CD4-positive, alpha-beta T cell (primary cell): Measurements from ENCODE around the gene KNOP1. TPM values are rescaled to one million over a fixed set of nuclear protein-coding genes. Genes with fewer than 3 reads are reported as not detected.

ENCODE experiments used
- ATAC-seq: fragments of 200-7000 bp; cut with Tn5 transposase; one replicate; pipeline ENCODE4 v1.10.0; 2022; ENCODE audit warnings: mild to moderate bottlenecking; ENCODE audit not compliant: poor library complexity
- CTCF ChIA-PET: fragments of 350-600 bp; sonication (Branson Sonifier 250); formaldehyde crosslinking; loops from one replicate; lab custom pipeline; 2021; ENCODE audit warnings: antibody characterized with exemption, inconsistent platforms; lab: Charles Lee
- POLR2A ChIA-PET: fragments of 350-600 bp; sonication (Branson Sonifier 250); formaldehyde crosslinking; loops from one replicate; lab custom pipeline; 2021; ENCODE audit warnings: antibody characterized with exemption, inconsistent platforms; lab: Charles Lee
- DNase-seq, 14 experiments: peaks; one replicate each; pipeline ENCODE4 v3.0.0-alpha.2; 2013 to 2020; ENCODE audit warnings: mixed read lengths in 2 of 14
- H3K27ac ChIP-seq, 2 donors: one replicate each; pipeline versions ENCODE4 v1.5.1 to v1.7.0; 2013; ENCODE audit warnings: low read length in 2 of 2, low read depth in 1 of 2, mild to moderate bottlenecking in 1 of 2
- H3K27me3 ChIP-seq, 2 experiments: 1 replicate in 1 of 2; 2 replicates in 1 of 2; pipeline versions ENCODE4 v1.6.1 to v1.7.0; 2013; ENCODE audit warnings: low read length in 2 of 2, control low read depth in 1 of 2, mild to moderate bottlenecking in 1 of 2, moderate library complexity in 1 of 2; ENCODE audit not compliant: insufficient read depth in 2 of 2, control insufficient read depth in 1 of 2
- H3K36me3 ChIP-seq: one replicate; pipeline ENCODE4 v1.6.1; 2013; ENCODE audit warnings: low read length, control low read depth; ENCODE audit not compliant: insufficient read depth
- H3K4me1 ChIP-seq: one replicate; pipeline ENCODE4 v1.6.1; 2013; ENCODE audit warnings: low read length, control low read depth; ENCODE audit not compliant: insufficient read depth
- H3K4me3 ChIP-seq: one replicate; pipeline ENCODE4 v1.5.1; 2013; ENCODE audit warnings: mild to moderate bottlenecking, low read length, moderate library complexity
- H3K9me3 ChIP-seq, 2 experiments: 1 replicate in 1 of 2; 2 replicates in 1 of 2; pipeline versions ENCODE4 v1.6.1 to v1.7.0; 2013; ENCODE audit warnings: low read length in 2 of 2, mild to moderate bottlenecking in 2 of 2, control low read depth in 1 of 2, moderate library complexity in 1 of 2; ENCODE audit not compliant: control insufficient read depth in 1 of 2, insufficient read depth in 1 of 2
- H3K27ac Mint-ChIP-seq: one replicate; pipeline ENCODE4 v1.8.0; 2020; ENCODE audit warnings: mixed read lengths
- H3K27me3 Mint-ChIP-seq: one replicate; pipeline ENCODE4 v1.8.0; 2021; ENCODE audit warnings: mixed read lengths
- H3K36me3 Mint-ChIP-seq: one replicate; pipeline ENCODE4 v1.8.0; 2021; ENCODE audit warnings: low read depth, mixed read lengths
- H3K4me1 Mint-ChIP-seq: one replicate; pipeline ENCODE4 v1.8.0; 2021; ENCODE audit warnings: low read depth, mixed read lengths
- H3K4me3 Mint-ChIP-seq: one replicate; pipeline ENCODE4 v1.8.0; 2020; ENCODE audit warnings: mild to moderate bottlenecking, mixed read lengths
- H3K9me3 Mint-ChIP-seq: one replicate; pipeline ENCODE4 v1.8.0; 2020; ENCODE audit warnings: mixed read lengths
- intact Hi-C, 2 experiments: fragments of 100-400 bp; cut with DNase I in 1 of 2; cut with micrococcal nuclease in 1 of 2; formaldehyde crosslinking; loops; one replicate each; pipeline versions ENCODE4 v1.15.1 to v1.9.0; 2023 to 2025; cut with DNase I, micrococcal nuclease
- total RNA-seq, 174 experiments: library from RNA in 2 of 174; stranded (reverse) in 2 of 174; gene quantifications; one replicate each; pipeline ENCODE4 v1.2.3 and lab custom pipeline; 2021 to 2026
- TF ChIP-seq, protein P1 (sequence below): fragments of 200-600 bp; IDR thresholded peaks from one replicate; pipeline ENCODE4 v1.8.0; 2022; ENCODE audit warnings: antibody characterized with exemption, mild to moderate bottlenecking

The KNOP1 gene
- total RNA-seq, 2 experiments from 2014 or later: 3.5 to 4.1 TPM

DNA sequence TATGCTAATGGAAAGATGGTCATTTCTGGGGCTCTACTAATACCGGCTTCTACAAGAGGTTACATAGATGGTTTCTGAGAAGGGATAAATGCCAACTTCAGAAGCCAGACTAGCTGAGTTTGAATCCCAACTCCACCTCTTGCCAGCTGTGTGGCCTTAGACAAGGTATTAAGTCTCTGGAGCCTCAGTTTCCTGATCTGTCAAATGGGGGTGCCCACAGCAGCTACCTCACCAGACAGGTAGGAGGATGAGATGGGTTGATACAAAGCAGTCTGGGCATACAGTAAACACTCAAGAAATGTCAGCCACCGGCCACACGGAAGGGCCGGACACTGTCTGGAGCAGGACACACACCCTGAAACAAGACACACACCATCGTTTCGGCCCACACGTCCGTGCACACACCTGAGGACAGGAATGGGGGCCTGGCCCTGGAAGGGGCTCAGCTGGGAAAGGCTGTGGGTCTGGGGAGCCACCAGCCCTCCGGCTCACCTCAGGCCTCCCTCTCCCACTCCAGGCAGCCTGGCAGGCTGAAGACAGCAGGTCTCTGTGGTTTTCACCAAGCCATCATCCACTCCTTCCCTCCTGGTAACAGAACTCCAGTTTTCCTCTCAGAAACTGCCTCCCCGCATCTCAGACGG is 5.5 kb downstream of the KNOP1 start:
- H3K36me3 Mint-ChIP-seq: peaks cover 55% of the 10 kb centered on the region
- CTCF ChIA-PET: no interaction called here
- H3K36me3 ChIP-seq: peaks cover 67% of the 10 kb centered on the region

DNA sequence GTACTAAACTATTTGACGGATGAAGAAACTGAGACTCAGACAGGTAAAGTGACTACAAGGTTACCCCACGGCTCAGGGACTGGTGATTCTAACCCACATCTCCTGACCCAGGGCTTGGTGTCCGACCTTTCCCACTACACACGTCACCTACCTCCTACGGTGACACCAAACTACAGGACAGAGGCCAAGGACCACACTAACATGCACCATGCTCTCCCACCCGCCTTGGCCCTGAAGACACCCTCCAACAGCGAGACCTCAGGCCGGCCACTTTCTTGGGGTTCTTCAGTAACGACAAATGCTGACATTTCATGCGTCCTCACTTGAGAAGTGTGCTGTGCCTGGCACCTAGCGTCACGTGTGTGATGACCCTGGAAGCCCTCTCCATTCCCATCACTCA is 6.4 kb downstream of the KNOP1 start:
- Histone ChIP-seq H3K4me3 (no peak overlapping the region), H3K4me1 (peaks cover 8% of the 10 kb centered on the region), H3K9me3 (no peaks in the 10 kb centered on the region), H3K27me3 (no peaks in the 10 kb centered on the region), H3K36me3 (peaks cover 72% of the 10 kb centered on the region), H3K27ac (no peak overlapping the region)
- no peak for DNase-seq
- H3K27ac Mint-ChIP-seq: peak overlapping the region; percentile 37
- H3K4me3 Mint-ChIP-seq: no peak overlapping the region
- TF ChIP-seq, protein P1, sequence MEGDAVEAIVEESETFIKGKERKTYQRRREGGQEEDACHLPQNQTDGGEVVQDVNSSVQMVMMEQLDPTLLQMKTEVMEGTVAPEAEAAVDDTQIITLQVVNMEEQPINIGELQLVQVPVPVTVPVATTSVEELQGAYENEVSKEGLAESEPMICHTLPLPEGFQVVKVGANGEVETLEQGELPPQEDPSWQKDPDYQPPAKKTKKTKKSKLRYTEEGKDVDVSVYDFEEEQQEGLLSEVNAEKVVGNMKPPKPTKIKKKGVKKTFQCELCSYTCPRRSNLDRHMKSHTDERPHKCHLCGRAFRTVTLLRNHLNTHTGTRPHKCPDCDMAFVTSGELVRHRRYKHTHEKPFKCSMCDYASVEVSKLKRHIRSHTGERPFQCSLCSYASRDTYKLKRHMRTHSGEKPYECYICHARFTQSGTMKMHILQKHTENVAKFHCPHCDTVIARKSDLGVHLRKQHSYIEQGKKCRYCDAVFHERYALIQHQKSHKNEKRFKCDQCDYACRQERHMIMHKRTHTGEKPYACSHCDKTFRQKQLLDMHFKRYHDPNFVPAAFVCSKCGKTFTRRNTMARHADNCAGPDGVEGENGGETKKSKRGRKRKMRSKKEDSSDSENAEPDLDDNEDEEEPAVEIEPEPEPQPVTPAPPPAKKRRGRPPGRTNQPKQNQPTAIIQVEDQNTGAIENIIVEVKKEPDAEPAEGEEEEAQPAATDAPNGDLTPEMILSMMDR: no peak
- ATAC-seq: no peak
- no peaks in the 10 kb centered on the region for H3K27me3 Mint-ChIP-seq
- intact Hi-C loops: loop anchor here in 1 of 2 experiments (10.0 kb wide), 1 partner anchor 1023 kb away; no protein-coding TSS in a partner anchor
- POLR2A ChIA-PET: no interaction called here
- no peaks in the 10 kb centered on the region for H3K9me3 Mint-ChIP-seq
- H3K36me3 Mint-ChIP-seq: peaks cover 62% of the 10 kb centered on the region
- peaks cover 37% of the 10 kb centered on the region for H3K4me1 Mint-ChIP-seq
- CTCF ChIA-PET: no interaction called here

More for the DNA sequence above, 5.5 kb downstream of the KNOP1 start:
- Histone ChIP-seq H3K27me3 (no peaks in the 10 kb centered on the region), H3K27ac (no peak overlapping the region), H3K4me3 (no peak overlapping the region), H3K4me1 (peaks cover 15% of the 10 kb centered on the region), H3K9me3 (no peaks in the 10 kb centered on the region)
- intact Hi-C loops: loop anchor here in 1 of 2 experiments (10.0 kb wide), 1 partner anchor 1022 kb away; no protein-coding TSS in a partner anchor
- Mint-ChIP-seq H3K27ac (no peak overlapping the region), H3K27me3 (no peaks in the 10 kb centered on the region), H3K4me3 (no peak overlapping the region), H3K4me1 (peaks cover 46% of the 10 kb centered on the region), H3K9me3 (no peaks in the 10 kb centered on the region)
- no peak for DNase-seq
- TF ChIP-seq, protein P1: no peak
- ATAC-seq: no peak
- POLR2A ChIA-PET: no interaction called here

DNA sequence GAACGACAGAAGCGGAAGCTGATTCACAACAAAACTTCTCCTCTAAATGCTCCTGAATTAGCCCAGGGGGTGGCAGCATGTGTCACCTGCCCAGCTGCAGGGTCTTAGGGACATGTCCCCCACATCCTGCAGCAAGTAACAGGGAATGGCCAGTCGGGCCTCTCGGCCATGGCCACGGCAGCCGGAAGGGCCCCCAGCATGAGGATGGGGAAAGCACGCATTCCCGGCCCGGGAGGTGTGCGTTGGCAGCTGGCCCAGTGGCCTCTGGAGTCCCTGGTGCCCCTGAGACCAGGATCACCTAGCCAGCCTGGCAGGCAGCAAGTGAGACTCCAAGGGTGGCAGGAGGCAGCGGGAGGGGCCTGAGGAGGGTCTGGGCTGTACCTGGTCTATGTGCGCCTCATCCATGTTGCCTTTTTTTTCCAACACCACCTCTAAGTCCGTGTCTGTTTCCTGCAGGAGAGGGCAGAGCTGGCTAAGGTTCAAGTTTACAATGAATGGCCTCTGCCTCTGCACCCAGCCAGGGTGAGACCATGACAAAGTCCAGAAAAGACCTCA is 7.0 kb downstream of the KNOP1 start:
- CTCF ChIA-PET: no interaction called here

More for the DNA sequence above, 7.0 kb downstream of the KNOP1 start:
- peak overlapping the region; percentile 37 for H3K27ac Mint-ChIP-seq
- DNase-seq (no peak), ATAC-seq (no peak)
- peaks cover 74% of the 10 kb centered on the region for H3K36me3 ChIP-seq
- intact Hi-C loops: loop anchor here in 1 of 2 experiments (10.0 kb wide), 1 partner anchor 1024 kb away; no protein-coding TSS in a partner anchor
- H3K4me1 ChIP-seq: peaks cover 3% of the 10 kb centered on the region
- H3K36me3 Mint-ChIP-seq: peaks cover 68% of the 10 kb centered on the region
- no peaks in the 10 kb centered on the region for H3K9me3 ChIP-seq
- H3K27ac ChIP-seq: no peak overlapping the region
- H3K4me3 Mint-ChIP-seq: no peak overlapping the region
- no peaks in the 10 kb centered on the region for H3K27me3 ChIP-seq
- H3K4me3 ChIP-seq: no peak overlapping the region
- H3K27me3 Mint-ChIP-seq: no peaks in the 10 kb centered on the region
- no peaks in the 10 kb centered on the region for H3K9me3 Mint-ChIP-seq
- POLR2A ChIA-PET: interaction anchor here (1.0 to 1.2 kb wide), 2 partner anchors 12 to 14 kb away, joined by 3 read pairs; no protein-coding TSS in a partner anchor
- TF ChIP-seq, protein P1: no peak
- H3K4me1 Mint-ChIP-seq: peaks cover 31% of the 10 kb centered on the region
